Keratinocyte (primary cell): ENCODE results near the gene BRICD5. TPM values are rescaled to one million over a fixed set of nuclear protein-coding genes. Genes with fewer than 3 reads are reported as not detected.

Experiments
- DNase-seq: peaks from one replicate; pipeline ENCODE4 v3.0.0-alpha.2; 2011; ENCODE audit warnings: low read depth, missing footprints, low spot score
- FAIRE-seq: peaks from 2 replicates; lab custom pipeline; 2011; peaks lifted over from hg19 to GRCh38; lab: Jason Lieb, UNC
- H2AFZ ChIP-seq: 2 replicates; pipeline ENCODE4 v1.6.0; 2012; ENCODE audit warnings: low read length, control low read depth, inconsistent platforms; ENCODE audit not compliant: control insufficient read depth
- H3K27ac ChIP-seq: 2 replicates; pipeline ENCODE4 v1.5.1; 2011; ENCODE audit warnings: low read length; ENCODE audit not compliant: control insufficient read depth, insufficient read depth
- H3K27me3 ChIP-seq: 3 replicates; pipeline ENCODE4 v1.6.0; 2011; ENCODE audit warnings: low read length; ENCODE audit not compliant: control insufficient read depth, insufficient read depth; ENCODE audit errors: extremely low read depth
- H3K36me3 ChIP-seq, 2 experiments: 2 replicates in 1 of 2; 3 replicates in 1 of 2; pipeline ENCODE4 v1.5.1; 2011; ENCODE audit warnings: low read length in 2 of 2, mild to moderate bottlenecking in 1 of 2; ENCODE audit not compliant: control insufficient read depth in 2 of 2, insufficient read depth in 2 of 2; ENCODE audit errors: extremely low read depth in 1 of 2
- H3K4me1 ChIP-seq: 3 replicates; pipeline ENCODE4 v1.5.1; 2011; ENCODE audit warnings: low read length; ENCODE audit not compliant: control insufficient read depth, insufficient read depth; ENCODE audit errors: extremely low read depth
- H3K4me2 ChIP-seq: 3 replicates; pipeline ENCODE4 v1.6.0; 2011; ENCODE audit warnings: low read depth, low read length; ENCODE audit not compliant: control insufficient read depth, insufficient read depth; ENCODE audit errors: extremely low read depth
- H3K4me3 ChIP-seq, 3 experiments: fragments of 200-600 bp in 1 of 3; sonication (generic) in 1 of 3; 2 replicates in 2 of 3; 3 replicates in 1 of 3; pipeline ENCODE4 v1.5.1; 2011 to 2016; ENCODE audit warnings: low read length in 3 of 3, mild to moderate bottlenecking in 3 of 3, control low read depth in 2 of 3, inconsistent platforms in 1 of 3, low read depth in 1 of 3, mixed read lengths in 1 of 3, mixed run types in 1 of 3, moderate library complexity in 1 of 3; ENCODE audit not compliant: control insufficient read depth in 2 of 3, insufficient read depth in 2 of 3; ENCODE audit errors: extremely low read depth in 1 of 3
- H3K79me2 ChIP-seq: 2 replicates; pipeline ENCODE4 v1.6.0; 2012; ENCODE audit warnings: low read length; ENCODE audit not compliant: control insufficient read depth, insufficient read depth
- H3K9ac ChIP-seq: 3 replicates; pipeline ENCODE4 v1.6.0; 2011; ENCODE audit warnings: low read length; ENCODE audit not compliant: control insufficient read depth, insufficient read depth; ENCODE audit errors: extremely low read depth
- H3K9me1 ChIP-seq: 3 replicates; pipeline ENCODE4 v1.6.0; 2011; ENCODE audit warnings: low read length; ENCODE audit not compliant: control insufficient read depth, insufficient read depth; ENCODE audit errors: extremely low read depth
- H3K9me3 ChIP-seq: 2 replicates; pipeline ENCODE4 v1.5.1; 2012; ENCODE audit warnings: low read depth, low read length; ENCODE audit not compliant: control insufficient read depth
- H4K20me1 ChIP-seq: 3 replicates; pipeline ENCODE4 v1.6.0; 2011; ENCODE audit warnings: low read length; ENCODE audit not compliant: control insufficient read depth, insufficient read depth; ENCODE audit errors: extremely low read depth
- CTCF ChIP-seq, 3 experiments: IDR thresholded peaks in 1 of 3; conservative IDR thresholded peaks in 1 of 3; optimal IDR thresholded peaks in 1 of 3; 2 replicates in 2 of 3; 3 replicates in 1 of 3; pipeline versions ENCODE3 to v1.5.1; 2011; ENCODE audit warnings: low read length in 3 of 3, mild to moderate bottlenecking in 3 of 3, moderate library complexity in 2 of 3, control low read depth in 1 of 3, inconsistent platforms in 1 of 3; ENCODE audit not compliant: insufficient read depth in 2 of 3; ENCODE audit errors: extremely low read depth in 1 of 3
- EZH2 ChIP-seq: IDR thresholded peaks from one replicate; pipeline ENCODE4 v1.6.1; 2012; ENCODE audit warnings: inconsistent platforms, mild to moderate bottlenecking, low read length, moderate library complexity
- dilution Hi-C: fragments of 300-500 bp; cut with MboI; formaldehyde crosslinking; loops from one replicate; pipeline ENCODE4 v1.7.0; 2020; ENCODE audit warnings: low sequenced_read_pairs; ENCODE audit not compliant: extremely low pct_ligation_motif_present
- polyA plus RNA-seq, 5 experiments: library from polyadenylated mRNA; depleted of rRNA in 3 of 5; stranded (reverse) in 3 of 5; stranded (forward) in 1 of 5; unstranded in 1 of 5; fragments of >200 nt; gene quantifications; 1 replicate in 1 of 5; 2 replicates in 3 of 5; 3 replicates in 1 of 5; pipeline versions ENCODE4 v1.2.1 to v1.2.3, GENCODE V29; 2011 to 2012; ENCODE audit warnings: missing spikeins in 2 of 5, low read depth in 1 of 5, low replicate concordance in 1 of 5

BRICD5 gene
- polyA plus RNA-seq, 1 donor (not counting 4 experiments of a cell fraction or from before 2014, with no cell fraction given): 1.8 TPM

- Histone ChIP-seq H3K79me2 (peaks cover 55% of the 10 kb centered on the region), H4K20me1 (peaks cover 34% of the 10 kb centered on the region), H3K36me3 (peaks cover 9 to 20% of the 10 kb centered on the region in 2 experiments), H3K9me3 (no peaks in the 10 kb centered on the region), H3K9ac (peak overlapping the region; percentile 59), H3K27ac (peak overlapping the region; percentile 61), H3K4me2 (peak overlapping the region; percentile 67), H3K27me3 (no peaks in the 10 kb centered on the region), H2AFZ (no peak overlapping the region), H3K4me3 (no peak overlapping the region), H3K4me1 (peaks cover 57% of the 10 kb centered on the region), H3K9me1 (peaks cover 6% of the 10 kb centered on the region)
- FAIRE-seq (no peak), DNase-seq (no peak)
- dilution Hi-C loops: no loop called here
- TF ChIP-seq EZH2 (no peak), CTCF (optimal IDR thresholded peaks at IDR 0.05 in 1 of 3, IDR thresholded peaks at IDR 0.05 in 1 of 3, conservative IDR thresholded peaks at IDR 0.05 in 1 of 3; ENCODE audit: extremely low read depth in 1 of 3, insufficient read depth in 2 of 3, low read length in 3 of 3) (peak in 1 of 3 experiments; percentile 6)
These were observed 48.0 kb downstream of the BRICD5 start for GRCh38 chr16:2162676-2163118.

- peak overlapping the region; percentile 38 for H3K4me2 ChIP-seq
- dilution Hi-C loops: no loop called here
- H3K4me1 ChIP-seq: peaks cover 62% of the 10 kb centered on the region
- peak overlapping the region; percentile 18 for H3K9ac ChIP-seq
- H4K20me1 ChIP-seq: peaks cover 38% of the 10 kb centered on the region
- H3K9me3 ChIP-seq: no peaks in the 10 kb centered on the region
- no peak overlapping the region for H2AFZ ChIP-seq
- peaks cover 9 to 15% of the 10 kb centered on the region in 2 experiments for H3K36me3 ChIP-seq
- peaks cover 63% of the 10 kb centered on the region for H3K79me2 ChIP-seq
- peak overlapping the region; percentile 36 for H3K27ac ChIP-seq
- DNase-seq: no peak
- peak overlapping the region in 1 of 3 experiments; percentile 26 for H3K4me3 ChIP-seq
- FAIRE-seq: no peak
- peaks cover 6% of the 10 kb centered on the region for H3K9me1 ChIP-seq
- TF ChIP-seq CTCF (optimal IDR thresholded peaks at IDR 0.05 in 1 of 3, IDR thresholded peaks at IDR 0.05 in 1 of 3, conservative IDR thresholded peaks at IDR 0.05 in 1 of 3; ENCODE audit: extremely low read depth in 1 of 3, insufficient read depth in 2 of 3, low read length in 3 of 3): no peak
- TF ChIP-seq EZH2: no peak
- H3K27me3 ChIP-seq: no peaks in the 10 kb centered on the region
These were observed 48.8 kb downstream of the BRICD5 start for GRCh38 chr16:2161911-2162310.
